HCT116 (cell line): ENCODE results near the gene DHX16.

Experiments used
- CTCF ChIP-seq, 3 experiments: fragments of 200-600 bp in 1 of 3; sonication (generic) in 1 of 3; IDR thresholded peaks in 2 of 3; conservative IDR thresholded peaks in 1 of 3; 2 replicates each; pipeline ENCODE4 v1.5.1; 2012 to 2017; ENCODE audit warnings: low read depth in 2 of 3, low read length in 2 of 3, antibody characterized with exemption in 1 of 3, borderline replicate concordance in 1 of 3, control low read depth in 1 of 3, mild to moderate bottlenecking in 1 of 3, mixed read lengths in 1 of 3, mixed run types in 1 of 3, moderate library complexity in 1 of 3; ENCODE audit not compliant: insufficient read depth in 1 of 3
- EZH2 ChIP-seq: fragments of 200-600 bp; sonication (generic); IDR thresholded peaks from 2 replicates; pipeline ENCODE4 v1.6.1; 2017; ENCODE audit warnings: antibody characterized with exemption, mixed run types
- EZH2phosphoT487 ChIP-seq: fragments of 200-600 bp; IDR thresholded peaks from 2 replicates; pipeline ENCODE4 v1.6.1; 2018; ENCODE audit warnings: antibody characterized with exemption, borderline replicate concordance
- FOSL1 ChIP-seq: IDR thresholded peaks from 2 replicates; pipeline ENCODE4 v1.6.1; 2012; ENCODE audit warnings: low read depth
- JUND ChIP-seq: IDR thresholded peaks from 2 replicates; pipeline ENCODE4 v1.6.1; 2012
- POLR2A ChIP-seq: IDR thresholded peaks from 2 replicates; pipeline ENCODE4 v1.7.0; 2011; ENCODE audit warnings: borderline replicate concordance; ENCODE audit not compliant: insufficient read depth, insufficient read length; ENCODE audit errors: extremely low read depth
- POLR2AphosphoS5 ChIP-seq: IDR thresholded peaks from 2 replicates; pipeline ENCODE4 v1.6.1; 2011; ENCODE audit warnings: mild to moderate bottlenecking, low read depth, low read length, moderate library complexity
- YY1 ChIP-seq: IDR thresholded peaks from 2 replicates; pipeline ENCODE4 v1.6.1; 2011; ENCODE audit warnings: low read length, low read depth, moderate library complexity, mild to moderate bottlenecking; ENCODE audit not compliant: insufficient replicate concordance; ENCODE audit errors: extremely low read depth
- ZBTB33 ChIP-seq: IDR thresholded peaks from 2 replicates; pipeline ENCODE4 v1.6.1; 2011; ENCODE audit warnings: mild to moderate bottlenecking, low read length, moderate library complexity; ENCODE audit not compliant: insufficient replicate concordance; ENCODE audit errors: extremely low read depth

- TF ChIP-seq CTCF (IDR thresholded peaks at IDR 0.05 in 2 of 3, conservative IDR thresholded peaks at IDR 0.05 in 1 of 3; ENCODE audit: borderline replicate concordance in 1 of 3, insufficient read depth in 1 of 3, low read depth in 2 of 3, low read length in 2 of 3), result no peak
- no peak for TF ChIP-seq JUND
- TF ChIP-seq POLR2A, result no peak
- no peak for TF ChIP-seq POLR2AphosphoS5
- TF ChIP-seq EZH2, result no peak
- TF ChIP-seq YY1, result no peak
- TF ChIP-seq ZBTB33, result no peak
- TF ChIP-seq FOSL1, result no peak
- no peak for TF ChIP-seq EZH2phosphoT487
These were observed 8.9 kb upstream of the DHX16 start for GRCh38 chr6:30681766-30682142.
